Measurements from ENCODE around the gene TRMT2A.

The TRMT2A gene

GRCh38 chr22:20155330-20156041, 38.5 kb upstream of the TRMT2A start:
- Histone ChIP-seq H3K4me3 (ENCODE audit: insufficient read depth in 1 of 2, low read depth in 1 of 2, low read length in 2 of 2) (no peak overlapping the region), H4K8ac (ENCODE audit: low read length) (no peak overlapping the region), H2AFZ (ENCODE audit: low read depth, low read length) (no peak overlapping the region), H4K91ac (ENCODE audit: low read length) (no peak overlapping the region), H2BK15ac (ENCODE audit: low read depth, poor library complexity, severe bottlenecking) (no peak overlapping the region), H3K9me3 (ENCODE audit: control insufficient read depth, low read length) (no peaks in the 10 kb centered on the region), H3K4ac (ENCODE audit: low read depth in 1 of 2, low read length in 2 of 2) (no peak overlapping the region), H3K23ac (ENCODE audit: low read length in 2 of 2) (no peak overlapping the region), H3K36me3 (ENCODE audit: control insufficient read depth in 1 of 2, insufficient read depth in 2 of 2, low read depth in 1 of 2, low read length in 2 of 2) (no peaks in the 10 kb centered on the region), H2BK5ac (ENCODE audit: low read depth, low read length, poor library complexity, severe bottlenecking) (no peak overlapping the region), H3K27ac (ENCODE audit: low read length, poor library complexity, severe bottlenecking) (no peak overlapping the region), H2BK12ac (ENCODE audit: low read length in 2 of 2) (no peak overlapping the region), H3K4me2 (ENCODE audit: low read length, poor library complexity, severe bottlenecking) (no peak overlapping the region), H2BK120ac (ENCODE audit: low read depth, low read length) (no peak overlapping the region), H3K9ac (ENCODE audit: low read length) (no peak overlapping the region), H2AK5ac (ENCODE audit: low read length, severe bottlenecking) (no peak overlapping the region), H3K18ac (ENCODE audit: low read depth in 1 of 2, low read length in 2 of 2) (no peak overlapping the region), H3K79me1 (replicated peaks; ENCODE audit: low read length, poor library complexity, severe bottlenecking) (no peaks in the 10 kb centered on the region), H3K27me3 (ENCODE audit: control insufficient read depth in 1 of 2, insufficient read depth in 1 of 2, low read length in 2 of 2) (peaks cover 16 to 53% of the 10 kb centered on the region in 2 experiments), H3K14ac (ENCODE audit: low read length in 2 of 2) (no peak overlapping the region), H3K4me1 (ENCODE audit: control insufficient read depth, insufficient read depth, low read depth, low read length) (peaks cover 7% of the 10 kb centered on the region)
- WGBS = 83% methylated on average over 26 of the region's 30 CpGs
- DNase-seq = no peak

GRCh38 chr22:20154602-20155187, 37.7 kb upstream of the TRMT2A start:
- no peak overlapping the region for H3K9ac ChIP-seq (ENCODE audit: low read length)
- H3K4me1 ChIP-seq (ENCODE audit: control insufficient read depth, insufficient read depth, low read depth, low read length) = peaks cover 7% of the 10 kb centered on the region
- H2BK15ac ChIP-seq (ENCODE audit: low read depth, poor library complexity, severe bottlenecking) = no peak overlapping the region
- H4K91ac ChIP-seq (ENCODE audit: low read length) = peak overlapping the region; percentile 15
- no peak overlapping the region for H2AFZ ChIP-seq (ENCODE audit: low read depth, low read length)
- H3K9me3 ChIP-seq (ENCODE audit: control insufficient read depth, low read length) = no peaks in the 10 kb centered on the region
- 78% methylated on average over 13 of the region's 14 CpGs for WGBS
- no peak for DNase-seq
- H3K79me1 ChIP-seq (replicated peaks; ENCODE audit: low read length, poor library complexity, severe bottlenecking) = no peaks in the 10 kb centered on the region
- H3K36me3 ChIP-seq (ENCODE audit: control insufficient read depth in 1 of 2, insufficient read depth in 2 of 2, low read depth in 1 of 2, low read length in 2 of 2) = peaks cover 0 to under 1% of the 10 kb centered on the region in 2 experiments
- H3K4me3 ChIP-seq (ENCODE audit: insufficient read depth in 1 of 2, low read depth in 1 of 2, low read length in 2 of 2) = no peak overlapping the region
- H3K4me2 ChIP-seq (ENCODE audit: low read length, poor library complexity, severe bottlenecking) = no peak overlapping the region
- H2BK5ac ChIP-seq (ENCODE audit: low read depth, low read length, poor library complexity, severe bottlenecking) = no peak overlapping the region
- no peak overlapping the region for H2BK120ac ChIP-seq (ENCODE audit: low read depth, low read length)
- H3K27me3 ChIP-seq (ENCODE audit: control insufficient read depth in 1 of 2, insufficient read depth in 1 of 2, low read length in 2 of 2) = peaks cover 10 to 45% of the 10 kb centered on the region in 2 experiments
- no peak overlapping the region for H3K4ac ChIP-seq (ENCODE audit: low read depth in 1 of 2, low read length in 2 of 2)
- no peak overlapping the region for H3K27ac ChIP-seq (ENCODE audit: low read length, poor library complexity, severe bottlenecking)
- no peak overlapping the region for H2BK12ac ChIP-seq (ENCODE audit: low read length in 2 of 2)
- H3K18ac ChIP-seq (ENCODE audit: low read depth in 1 of 2, low read length in 2 of 2) = no peak overlapping the region
- no peak overlapping the region for H2AK5ac ChIP-seq (ENCODE audit: low read length, severe bottlenecking)
- no peak overlapping the region for H4K8ac ChIP-seq (ENCODE audit: low read length)
- no peak overlapping the region for H3K23ac ChIP-seq (ENCODE audit: low read length in 2 of 2)
- no peak overlapping the region for H3K14ac ChIP-seq (ENCODE audit: low read length in 2 of 2)

DNA sequence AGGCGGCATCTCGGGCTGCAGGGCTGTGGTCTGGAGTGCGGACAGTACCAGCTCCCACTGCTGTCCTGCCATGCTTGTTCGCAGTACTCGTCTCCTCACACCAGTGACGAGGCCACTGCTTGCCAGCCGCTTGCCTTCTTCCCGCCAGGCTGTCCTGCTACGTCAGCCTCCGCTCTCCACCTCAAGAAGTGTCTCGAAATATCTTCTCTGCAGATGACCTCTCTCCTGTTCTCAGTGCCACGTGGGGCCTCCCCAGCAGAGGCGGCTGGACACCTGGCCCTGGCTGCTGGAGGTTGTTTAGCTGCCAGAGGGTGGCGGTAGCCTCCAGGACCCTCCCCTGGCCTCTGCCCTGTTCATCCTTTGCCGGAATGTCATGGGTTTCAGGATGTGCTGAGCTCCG, 36.9 kb upstream of the TRMT2A start:
- Histone ChIP-seq H3K27me3 (ENCODE audit: control insufficient read depth in 1 of 2, insufficient read depth in 1 of 2, low read length in 2 of 2) (peaks cover 10 to 41% of the 10 kb centered on the region in 2 experiments), H2BK120ac (ENCODE audit: low read depth, low read length) (no peak overlapping the region), H2BK5ac (ENCODE audit: low read depth, low read length, poor library complexity, severe bottlenecking) (no peak overlapping the region), H3K14ac (ENCODE audit: low read length in 2 of 2) (peak overlapping the region in 1 of 2 experiments; percentile 76), H2AK5ac (ENCODE audit: low read length, severe bottlenecking) (no peak overlapping the region), H3K36me3 (ENCODE audit: control insufficient read depth in 1 of 2, insufficient read depth in 2 of 2, low read depth in 1 of 2, low read length in 2 of 2) (peaks cover 0 to 7% of the 10 kb centered on the region in 2 experiments), H3K4ac (ENCODE audit: low read depth in 1 of 2, low read length in 2 of 2) (no peak overlapping the region), H4K8ac (ENCODE audit: low read length) (peak overlapping the region; percentile 55), H3K27ac (ENCODE audit: low read length, poor library complexity, severe bottlenecking) (no peak overlapping the region), H2BK15ac (ENCODE audit: low read depth, poor library complexity, severe bottlenecking) (no peak overlapping the region), H2AFZ (ENCODE audit: low read depth, low read length) (no peak overlapping the region), H3K23ac (ENCODE audit: low read length in 2 of 2) (no peak overlapping the region), H2BK12ac (ENCODE audit: low read length in 2 of 2) (no peak overlapping the region), H3K9me3 (ENCODE audit: control insufficient read depth, low read length) (no peaks in the 10 kb centered on the region), H3K9ac (ENCODE audit: low read length) (no peak overlapping the region), H3K4me1 (ENCODE audit: control insufficient read depth, insufficient read depth, low read depth, low read length) (peaks cover 10% of the 10 kb centered on the region), H4K91ac (ENCODE audit: low read length) (no peak overlapping the region), H3K4me2 (ENCODE audit: low read length, poor library complexity, severe bottlenecking) (no peak overlapping the region), H3K79me1 (replicated peaks; ENCODE audit: low read length, poor library complexity, severe bottlenecking) (no peaks in the 10 kb centered on the region), H3K18ac (ENCODE audit: low read depth in 1 of 2, low read length in 2 of 2) (peak overlapping the region in 1 of 2 experiments; percentile 42), H3K4me3 (ENCODE audit: insufficient read depth in 1 of 2, low read depth in 1 of 2, low read length in 2 of 2) (no peak overlapping the region)
- DNase-seq = no peak
- WGBS = 74% methylated on average over 16 of the region's 16 CpGs

- no peak overlapping the region for H2AFZ ChIP-seq (ENCODE audit: low read depth, low read length)
- H3K18ac ChIP-seq (ENCODE audit: low read depth in 1 of 2, low read length in 2 of 2) = no peak overlapping the region
- no peak overlapping the region for H3K4ac ChIP-seq (ENCODE audit: low read depth in 1 of 2, low read length in 2 of 2)
- no peak overlapping the region for H2BK12ac ChIP-seq (ENCODE audit: low read length in 2 of 2)
- H3K4me2 ChIP-seq (ENCODE audit: low read length, poor library complexity, severe bottlenecking) = no peak overlapping the region
- no peak overlapping the region for H3K4me3 ChIP-seq (ENCODE audit: insufficient read depth in 1 of 2, low read depth in 1 of 2, low read length in 2 of 2)
- WGBS = 89% methylated on average over 14 of the region's 14 CpGs
- peaks cover 6% of the 10 kb centered on the region for H3K79me1 ChIP-seq (replicated peaks; ENCODE audit: low read length, poor library complexity, severe bottlenecking)
- H3K36me3 ChIP-seq (ENCODE audit: control insufficient read depth in 1 of 2, insufficient read depth in 2 of 2, low read depth in 1 of 2, low read length in 2 of 2) = peaks cover 0 to 17% of the 10 kb centered on the region in 2 experiments
- no peak overlapping the region for H3K9ac ChIP-seq (ENCODE audit: low read length)
- H4K8ac ChIP-seq (ENCODE audit: low read length) = no peak overlapping the region
- no peak overlapping the region for H3K23ac ChIP-seq (ENCODE audit: low read length in 2 of 2)
- H3K9me3 ChIP-seq (ENCODE audit: control insufficient read depth, low read length) = no peaks in the 10 kb centered on the region
- H2BK15ac ChIP-seq (ENCODE audit: low read depth, poor library complexity, severe bottlenecking) = peak overlapping the region; percentile 36
- H2BK120ac ChIP-seq (ENCODE audit: low read depth, low read length) = no peak overlapping the region
- no peak overlapping the region for H3K27ac ChIP-seq (ENCODE audit: low read length, poor library complexity, severe bottlenecking)
- peaks cover 12% of the 10 kb centered on the region for H3K4me1 ChIP-seq (ENCODE audit: control insufficient read depth, insufficient read depth, low read depth, low read length)
- H4K91ac ChIP-seq (ENCODE audit: low read length) = no peak overlapping the region
- DNase-seq = no peak
- peaks cover 0 to 27% of the 10 kb centered on the region in 2 experiments for H3K27me3 ChIP-seq (ENCODE audit: control insufficient read depth in 1 of 2, insufficient read depth in 1 of 2, low read length in 2 of 2)
- H2BK5ac ChIP-seq (ENCODE audit: low read depth, low read length, poor library complexity, severe bottlenecking) = no peak overlapping the region
- H2AK5ac ChIP-seq (ENCODE audit: low read length, severe bottlenecking) = no peak overlapping the region
- H3K14ac ChIP-seq (ENCODE audit: low read length in 2 of 2) = no peak overlapping the region
These were observed 35.5 kb upstream of the TRMT2A start for GRCh38 chr22:20152464-20152890.

All from mesenchymal stem cell (in vitro differentiated cells and primary cell).